ENCODE data around the gene MLKL.
"Not testable (repeated sequence)": the region's sequence is repeated elsewhere in the genome, so short reads cannot be mapped to it uniquely, and the experiment has no call there.

MLKL gene

GRCh38 chr16:74731853-74732477, 31.3 kb upstream of the MLKL start:
- DNase-seq = no peak

GRCh38 chr16:74729783-74730683, 29.4 kb upstream of the MLKL start:
- no peak for DNase-seq

DNA sequence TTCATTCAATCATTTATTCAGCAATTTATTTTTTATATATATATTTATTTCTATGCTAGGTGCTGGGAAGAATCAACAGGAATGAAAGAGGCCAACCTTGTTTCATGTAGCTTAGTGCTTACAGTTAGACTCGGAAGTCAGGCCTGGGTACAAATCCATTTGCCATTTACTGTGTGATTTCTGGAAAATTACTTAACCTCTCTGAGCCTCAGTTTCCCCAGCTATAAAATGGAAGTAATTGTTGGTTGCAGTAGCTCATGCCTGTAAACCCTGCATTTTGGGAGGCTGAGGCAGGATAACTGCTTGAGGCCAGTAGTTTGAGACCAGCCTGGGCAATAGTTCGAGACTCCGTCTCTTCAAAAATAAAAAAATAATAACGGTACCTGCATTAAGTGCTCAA, 27.2 kb upstream of the MLKL start:
- DNase-seq = no peak

GRCh38 chr16:74726716-74727115, 26.1 kb upstream of the MLKL start:
- DNase-seq = peak; percentile 73

DNA sequence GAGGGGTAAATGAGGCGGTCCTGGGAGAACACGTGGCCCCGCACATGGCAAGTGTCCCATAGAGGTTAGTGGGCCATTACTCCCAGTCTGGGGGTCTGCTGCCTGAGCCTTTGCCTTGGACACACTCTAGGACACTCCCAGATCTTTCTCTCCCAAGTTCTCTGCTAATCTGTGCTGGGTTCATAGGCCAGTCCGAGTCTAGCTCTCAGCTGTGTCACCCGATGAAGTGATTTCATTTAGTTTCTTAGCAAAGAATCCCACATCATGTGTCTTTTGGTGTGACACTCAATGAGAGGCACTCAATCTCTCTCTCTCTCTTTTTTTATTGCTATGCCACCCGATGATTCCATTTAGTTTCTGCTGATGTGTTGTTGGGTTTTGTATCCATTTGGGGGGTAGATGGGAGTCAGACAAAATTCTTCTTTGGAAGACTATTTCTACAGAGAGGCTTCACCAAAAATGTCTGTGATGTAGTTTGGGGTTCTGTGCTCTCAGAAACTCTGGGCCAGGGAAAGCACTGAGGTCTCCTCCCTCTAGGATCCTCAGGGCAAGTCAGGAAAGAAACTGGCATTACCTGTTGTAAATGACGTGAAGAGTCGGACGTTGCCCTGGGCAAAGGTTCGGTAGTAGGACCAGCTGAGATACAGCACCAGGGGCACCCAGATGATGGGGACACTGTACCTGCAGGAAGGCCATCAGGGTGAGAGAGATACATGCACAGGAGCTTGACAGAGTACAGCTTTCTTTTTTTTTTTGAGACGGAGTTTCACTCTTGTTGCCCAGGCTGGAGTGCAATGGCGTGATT, 25.2 kb upstream of the MLKL start:
- DNase-seq = no peak

GRCh38 chr16:74724820-74725549, 24.3 kb upstream of the MLKL start:
- DNase-seq = no peak

GRCh38 chr16:74723256-74723655, 22.6 kb upstream of the MLKL start:
- no peak for DNase-seq

GRCh38 chr16:74722156-74722555, 21.5 kb upstream of the MLKL start:
- not testable (repeated sequence) for DNase-seq

DNA sequence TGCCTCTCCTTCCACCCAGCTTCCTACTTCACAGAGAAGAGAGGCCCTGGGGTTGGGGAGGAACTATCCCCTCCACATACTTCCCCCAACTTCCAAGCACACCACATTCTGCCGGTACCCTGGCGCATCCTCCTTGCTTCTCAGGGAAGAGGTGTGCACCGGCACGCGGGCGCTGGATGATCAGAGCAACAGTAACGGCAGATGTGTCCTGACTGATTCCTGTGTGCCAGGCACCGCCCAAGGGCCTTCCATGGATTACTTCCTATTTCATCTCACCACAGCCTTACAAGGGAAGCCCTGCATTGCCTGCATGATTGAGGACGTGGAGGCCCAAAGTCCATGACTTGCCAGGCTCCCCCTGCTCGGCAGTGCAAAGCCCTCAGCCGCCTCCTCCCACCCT, 21.1 kb upstream of the MLKL start:
- no peak for DNase-seq

GRCh38 chr16:74720579-74720978, 19.9 kb upstream of the MLKL start:
- DNase-seq = no peak

- DNase-seq = no peak
Measured at GRCh38 chr16:74718741-74719610, 18.3 kb upstream of the MLKL start.

DNA sequence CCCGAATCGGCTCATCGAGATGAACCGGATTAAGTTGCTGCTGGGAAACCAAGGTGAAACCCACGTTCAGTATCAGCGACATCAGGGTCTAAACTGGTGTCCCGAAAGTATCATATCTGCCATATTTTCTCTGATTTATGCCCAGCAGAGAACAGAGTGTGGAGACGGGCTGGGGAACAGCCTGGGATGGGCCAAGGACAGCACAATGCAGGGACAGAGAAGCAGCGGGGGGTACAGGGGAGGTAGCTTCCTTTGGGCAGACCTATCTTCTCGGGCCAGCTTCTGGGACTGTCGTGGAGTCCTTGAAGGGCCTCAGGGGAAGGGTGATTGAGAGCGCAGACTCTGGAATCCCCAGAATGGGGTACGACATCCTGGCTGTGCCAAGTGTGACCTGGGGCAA, 17.5 kb upstream of the MLKL start:
- DNase-seq = no peak

- no peak for DNase-seq
Measured at GRCh38 chr16:74717367-74717766, 16.7 kb upstream of the MLKL start.

DNA sequence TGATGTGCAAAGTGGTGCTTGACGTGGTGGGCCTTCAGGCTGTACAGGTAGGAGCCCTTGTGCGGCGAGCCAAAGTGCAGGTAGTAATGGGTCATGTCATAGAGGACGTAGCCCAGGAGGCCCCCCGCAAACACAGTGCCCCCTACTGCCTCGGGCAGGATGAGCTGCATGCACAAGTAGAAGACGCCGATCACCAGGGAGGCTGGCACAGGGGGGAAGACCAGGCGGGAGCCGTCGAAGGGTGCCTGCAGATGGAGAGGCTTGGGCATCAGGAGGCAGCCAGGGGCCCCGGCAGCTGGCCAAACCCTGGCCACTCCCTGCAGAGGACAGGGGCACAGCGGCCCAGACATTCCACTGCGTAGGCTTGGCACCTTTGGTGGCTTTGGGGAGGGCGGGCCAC, 15.7 kb upstream of the MLKL start:
- no peak for DNase-seq

GRCh38 chr16:74713876-74714275, 13.2 kb upstream of the MLKL start:
- DNase-seq = no peak

DNA sequence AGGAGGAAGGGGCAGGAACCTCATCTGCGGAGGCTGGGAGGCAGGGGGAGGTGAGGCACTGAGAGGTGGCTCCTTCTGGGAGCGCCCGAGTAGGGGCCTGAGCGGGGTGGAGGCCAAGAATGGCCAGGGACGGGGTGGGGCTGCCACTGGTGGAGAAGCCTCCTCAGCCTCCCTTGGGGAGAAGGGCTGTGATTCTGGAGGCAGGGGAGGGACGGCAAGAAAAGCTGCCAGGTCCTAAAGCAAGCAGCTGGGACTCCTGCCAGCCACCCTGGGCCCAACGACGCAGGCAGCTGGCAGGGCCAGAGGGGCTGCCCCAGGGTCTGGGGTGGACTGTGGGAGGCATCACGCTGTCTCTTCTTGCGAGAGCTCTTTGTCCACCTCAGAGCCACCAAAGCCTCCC, 12.7 kb upstream of the MLKL start:
- DNase-seq = no peak

DNA sequence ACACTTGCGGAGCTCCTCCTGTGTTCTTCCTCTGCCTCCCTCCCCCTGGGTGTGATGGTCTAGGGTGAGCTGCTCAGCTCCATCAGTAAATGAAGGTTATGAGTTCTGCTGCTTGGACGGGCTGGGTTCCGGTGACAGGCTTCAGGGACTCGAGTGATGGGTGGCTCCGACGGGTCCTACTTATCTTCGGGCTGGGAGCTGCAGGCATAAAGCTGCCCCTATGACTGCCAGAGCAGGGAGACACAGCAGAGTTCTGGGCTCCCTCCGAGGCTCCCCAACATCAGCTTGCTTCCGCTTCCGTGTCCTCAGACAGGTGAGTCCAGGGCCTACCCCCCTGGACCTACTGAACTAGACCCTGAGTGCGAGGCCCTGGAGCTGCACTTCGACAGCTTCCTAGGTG, 11.3 kb upstream of the MLKL start:
- no peak for DNase-seq

GRCh38 chr16:74710401-74710800, 9.7 kb upstream of the MLKL start:
- DNase-seq = no peak

- DNase-seq = peak; percentile 91
Measured at GRCh38 chr16:74709441-74709877, 8.8 kb upstream of the MLKL start.

GRCh38 chr16:74700116-74700437, 585 bp downstream of the MLKL start:
- DNase-seq = peak; percentile 69

- no peak for DNase-seq
Measured at GRCh38 chr16:74699666-74700065, 996 bp downstream of the MLKL start.

DNA sequence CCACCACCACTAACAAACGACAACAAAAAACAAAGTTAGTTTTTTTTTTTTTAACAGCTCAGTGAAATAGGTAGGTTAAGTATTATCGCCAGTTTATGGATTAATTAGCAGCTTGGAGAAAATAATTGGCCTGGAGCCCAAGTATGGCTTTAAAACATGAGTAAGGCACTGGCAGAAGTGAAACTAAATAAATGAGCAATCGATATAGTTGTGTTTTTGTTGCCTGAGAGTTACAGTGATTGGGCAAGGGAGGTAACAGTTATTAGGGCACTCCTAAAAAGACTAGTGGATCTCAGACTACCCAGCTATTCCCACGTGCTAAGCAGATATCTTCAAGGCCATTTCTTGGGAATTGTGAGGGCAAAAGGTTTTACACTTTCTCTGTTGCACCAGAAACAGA, 2.4 kb downstream of the MLKL start:
- no peak for DNase-seq
